Inflammatory macrophage (primary cell): Measurements from ENCODE around the gene SLITRK6.
"Not testable (repeated sequence)": the region's sequence is repeated elsewhere in the genome, so short reads cannot be mapped to it uniquely, and the experiment has no call there.

Experiments used
- DNase-seq, 2 donors: peaks; one replicate each; pipeline ENCODE4 v3.0.0-alpha.2; 2020 to 2022
- total RNA-seq, 18 experiments: gene quantifications; one replicate each; lab custom pipeline; 2026; ENCODE audit warnings: mixed read lengths in 6 of 18, inconsistent platforms in 2 of 18; lab: John Stamatoyannopoulos, UW

The SLITRK6 gene
- 0 to 0.07 (median 0) reads per million in 18 experiments for total RNA-seq

DNA sequence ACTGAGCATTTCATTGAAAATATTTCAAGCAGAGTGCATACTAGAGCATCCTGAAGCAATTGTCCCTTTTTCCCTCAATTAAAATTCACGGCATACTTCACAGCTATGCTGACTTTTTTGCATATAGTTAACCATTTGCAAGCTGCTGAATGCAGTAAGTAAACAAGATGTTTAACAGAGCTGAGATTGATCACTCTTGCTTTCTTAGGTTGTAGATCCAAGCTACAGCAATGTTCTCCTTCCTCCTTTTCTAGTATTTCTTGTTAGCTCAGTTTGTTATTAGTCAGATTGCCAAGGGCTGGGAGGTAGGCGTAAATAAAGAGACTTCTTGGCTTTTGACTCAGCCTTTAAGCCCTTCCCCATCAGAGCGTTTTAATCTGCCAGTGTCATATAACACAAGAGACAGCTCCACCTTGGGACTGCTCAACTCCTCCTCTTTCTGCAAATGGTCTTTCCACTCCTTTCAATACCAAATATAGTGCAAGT, at the start of gene SLITRK6:
SLITRK6 (minus strand) TSS at position 323 of the 486 bp plus-strand sequence. CDS start 2,911 bp downstream, outside the sequence.
- DNase-seq: no peak

DNA sequence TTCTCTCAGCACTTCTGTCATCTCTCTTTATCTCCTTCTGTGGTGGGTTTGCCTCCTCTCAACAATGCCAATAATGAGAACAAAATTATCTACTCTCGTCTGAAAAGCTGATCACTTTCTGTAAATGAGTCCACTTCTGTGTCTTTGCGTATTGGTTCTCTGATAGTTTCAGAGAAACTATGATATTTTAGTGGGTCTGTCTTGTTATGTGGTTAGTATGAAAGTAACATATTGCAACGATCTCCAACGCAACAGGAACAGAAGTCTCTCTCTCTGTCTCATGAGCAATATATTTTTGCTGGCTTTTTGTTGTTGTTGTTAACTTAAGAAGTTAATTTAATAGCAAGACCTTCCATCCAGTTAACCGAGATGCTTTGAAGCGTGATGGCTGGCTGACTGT, 47.8 kb upstream of the SLITRK6 start:
- DNase-seq: no peak

DNA sequence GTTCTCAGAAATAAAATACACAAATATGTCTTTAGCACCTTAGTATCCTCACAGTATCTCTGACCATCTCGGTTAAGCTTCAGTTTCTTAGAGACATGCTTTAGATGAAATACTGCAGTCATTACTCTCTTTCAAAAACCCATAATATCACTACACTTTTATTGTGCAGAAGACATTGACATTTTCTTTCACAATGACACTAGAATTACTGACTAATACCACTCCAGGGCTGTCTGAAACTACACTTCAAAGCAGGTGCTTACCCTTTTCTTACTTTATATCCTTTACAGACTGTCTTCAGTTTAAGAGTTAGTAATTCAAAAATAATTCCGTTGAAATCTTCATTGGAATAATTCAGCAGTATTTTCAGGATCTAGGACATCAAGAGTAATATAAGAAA, 42.2 kb upstream of the SLITRK6 start:
- DNase-seq: no peak

DNA sequence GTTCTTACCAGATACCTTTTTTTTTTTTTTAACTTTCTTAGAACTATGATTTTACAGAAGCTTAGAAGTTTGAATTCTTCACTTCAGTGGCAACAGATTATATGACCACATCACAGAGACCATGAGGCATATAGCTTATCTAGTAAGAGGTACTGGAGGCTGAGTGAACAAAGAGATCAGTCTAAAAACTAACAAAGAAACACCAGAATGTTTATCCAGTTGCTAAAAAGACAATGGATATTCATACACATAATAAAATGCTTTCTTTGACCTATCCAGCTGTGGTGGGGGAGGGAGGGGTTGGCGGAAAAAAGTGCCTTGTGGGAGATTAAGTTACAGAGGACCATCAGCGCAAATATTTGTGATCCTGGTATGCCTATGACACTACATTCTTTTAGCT, 34.7 kb upstream of the SLITRK6 start:
- DNase-seq: no peak

- DNase-seq: peak in 1 of 2 donors; percentile 20
Measured at GRCh38 chr13:85828094-85828684, 29.0 kb upstream of the SLITRK6 start.

GRCh38 chr13:85825454-85825853, 26.2 kb upstream of the SLITRK6 start:
- DNase-seq: no peak

GRCh38 chr13:85823832-85824231, 24.6 kb upstream of the SLITRK6 start:
- DNase-seq: no peak

DNA sequence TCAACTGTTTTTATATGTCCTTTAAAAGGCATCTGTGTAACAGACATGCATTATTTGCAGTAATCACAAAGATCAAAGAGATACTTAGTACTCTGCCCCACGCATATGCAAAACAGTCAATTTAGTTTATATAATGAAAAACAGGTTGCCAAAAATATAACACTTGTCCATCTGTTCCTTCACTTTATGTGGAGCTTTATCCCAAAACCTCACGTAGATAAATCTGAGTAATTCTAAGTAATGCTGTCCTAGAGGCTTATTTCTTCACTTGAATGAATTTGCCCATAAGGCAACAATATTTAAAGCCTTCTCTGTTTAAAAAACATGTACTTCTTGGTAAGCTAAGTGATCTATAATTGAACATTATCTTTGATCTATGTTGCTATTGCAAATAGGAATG, 20.3 kb upstream of the SLITRK6 start:
- no peak for DNase-seq

DNA sequence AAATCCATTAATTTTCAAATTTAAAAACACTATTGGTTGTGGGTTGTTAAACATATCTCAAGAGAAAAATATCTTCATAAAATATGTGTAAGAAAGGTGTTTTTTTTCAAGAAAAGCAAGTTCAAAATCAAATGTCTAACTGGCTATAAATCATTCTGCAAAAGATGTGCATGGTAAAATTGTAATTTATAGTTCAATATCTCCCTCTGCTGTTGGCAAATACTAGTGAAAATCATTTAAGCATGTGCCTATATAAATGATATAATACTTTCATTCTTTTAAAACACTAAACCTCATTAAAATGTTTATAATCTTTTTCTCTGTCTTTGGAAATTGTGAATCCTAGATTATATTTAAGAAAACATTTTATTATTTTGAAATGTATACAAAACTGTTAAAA, 17.2 kb upstream of the SLITRK6 start:
- DNase-seq: no peak

GRCh38 chr13:85812282-85812681, 13.1 kb upstream of the SLITRK6 start:
- DNase-seq: no peak

- peak in 1 of 2 donors; percentile 7 for DNase-seq
Measured at GRCh38 chr13:85808811-85809210, 9.6 kb upstream of the SLITRK6 start.

- DNase-seq: peak; percentile 40 to 51
Measured at GRCh38 chr13:85806553-85807175, 7.4 kb upstream of the SLITRK6 start.

DNA sequence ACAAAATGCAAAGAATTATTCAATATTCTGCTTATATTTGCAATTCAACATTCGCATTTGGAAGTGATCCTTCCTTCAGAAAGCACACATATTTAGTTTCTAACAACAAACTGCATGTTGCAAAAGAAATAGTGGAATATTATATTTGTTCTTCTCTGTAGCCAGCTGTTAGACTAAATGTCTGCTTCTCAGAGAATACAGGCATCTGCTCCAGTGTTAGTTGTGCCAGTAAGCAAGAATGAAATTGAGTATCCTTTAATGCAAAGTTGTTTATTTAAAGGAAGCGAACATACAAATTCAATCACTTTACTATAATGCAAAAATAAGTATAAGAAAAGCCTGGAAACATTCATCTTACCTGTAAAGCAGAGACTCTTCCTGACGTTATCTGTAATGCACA, 663 bp downstream of the SLITRK6 start:
- no peak for DNase-seq

GRCh38 chr13:85797311-85797710, 1.9 kb downstream of the SLITRK6 start:
- no peak for DNase-seq

GRCh38 chr13:85785205-85785604, 14.0 kb downstream of the SLITRK6 start:
- DNase-seq: no peak

- DNase-seq: no peak
Measured at GRCh38 chr13:85772367-85772766, 26.9 kb downstream of the SLITRK6 start.

- no peak for DNase-seq
Measured at GRCh38 chr13:85771856-85772255, 27.4 kb downstream of the SLITRK6 start.

DNA sequence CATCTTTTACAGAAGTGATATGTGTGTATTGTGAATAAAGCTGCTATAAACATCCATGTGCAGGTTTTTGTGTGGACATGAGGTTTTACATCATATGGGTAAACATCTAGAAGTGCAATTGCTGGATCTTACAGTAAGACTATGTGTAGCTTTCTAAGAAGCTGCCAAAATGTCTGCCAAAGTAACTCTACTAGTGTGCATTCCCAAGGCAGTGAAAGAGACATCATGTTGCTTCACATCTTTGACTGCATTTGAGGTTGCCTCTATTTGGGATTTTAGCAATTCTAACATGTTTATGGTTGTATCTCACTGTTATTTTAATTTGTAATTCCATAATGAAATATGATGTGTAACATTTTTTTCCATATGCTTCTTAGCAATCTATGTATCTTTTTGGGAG, 30.3 kb downstream of the SLITRK6 start:
- no peak for DNase-seq

DNA sequence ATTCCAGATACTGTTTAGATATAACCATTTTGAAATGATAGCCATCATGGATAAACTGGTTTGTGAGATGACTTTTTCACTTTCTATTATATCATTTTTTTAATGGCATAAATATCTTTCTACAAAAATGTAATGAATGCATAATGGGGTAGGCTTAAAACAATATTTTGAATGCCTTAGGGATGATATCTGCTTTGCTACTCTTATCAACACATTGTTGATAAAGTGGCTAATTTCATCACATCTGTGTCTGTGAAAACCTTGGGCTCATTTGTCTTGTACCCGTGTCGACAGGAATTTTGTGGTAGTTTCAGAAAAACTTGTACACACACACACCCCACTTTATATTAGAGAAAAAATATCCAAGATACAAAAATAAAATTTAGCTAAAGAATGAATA, 44.1 kb downstream of the SLITRK6 start:
- DNase-seq: no peak

- not testable (repeated sequence) for DNase-seq
Measured at GRCh38 chr13:85743201-85743770, 55.9 kb downstream of the SLITRK6 start.
